Measurements from ENCODE around the gene TMEFF1.

The TMEFF1 gene

GRCh38 chr9:100580257-100580656 is 107.3 kb downstream of the TMEFF1 start:
- POLR2A ChIA-PET = no interaction called here
- no peak for TF ChIP-seq CTCF (IDR thresholded peaks at IDR 0.05; ENCODE audit: insufficient read depth, low read length, missing control alignments)
- DNase-seq (ENCODE audit: low read depth, low spot score) = no peak
- CTCF ChIA-PET = interaction anchor here (13.3 kb wide), 1 partner anchor 19 kb away, joined by 143 read pairs; no protein-coding TSS in a partner anchor
- no peak overlapping the region for H3K4me3 ChIP-seq (ENCODE audit: low read depth, low read length)

- no peak for TF ChIP-seq CTCF (IDR thresholded peaks at IDR 0.05; ENCODE audit: insufficient read depth, low read length, missing control alignments)
- ChIA-PET CTCF (interaction anchor here (0.6 to 13.3 kb wide), 4 partner anchors 8 to 75 kb away, joined by 3 to 143 read pairs (median 6); no protein-coding TSS in a partner anchor), POLR2A (no interaction called here)
- H3K4me3 ChIP-seq (ENCODE audit: low read depth, low read length) = no peak overlapping the region
- no peak for DNase-seq (ENCODE audit: low read depth, low spot score)
These were observed 108.1 kb downstream of the TMEFF1 start for GRCh38 chr9:100581081-100581480.

GRCh38 chr9:100581661-100582060 is 108.7 kb downstream of the TMEFF1 start:
- H3K4me3 ChIP-seq (ENCODE audit: low read depth, low read length) = no peak overlapping the region
- ChIA-PET CTCF (interaction anchor here (1.2 to 13.3 kb wide), 3 partner anchors 9 to 75 kb away, joined by 5 to 143 read pairs (median 7); no protein-coding TSS in a partner anchor), POLR2A (no interaction called here)
- no peak for TF ChIP-seq CTCF (IDR thresholded peaks at IDR 0.05; ENCODE audit: insufficient read depth, low read length, missing control alignments)
- DNase-seq (ENCODE audit: low read depth, low spot score) = no peak

GRCh38 chr9:100583014-100583802 is 110.3 kb downstream of the TMEFF1 start:
- POLR2A ChIA-PET = no interaction called here
- no peak for DNase-seq (ENCODE audit: low read depth, low spot score)
- TF ChIP-seq CTCF (IDR thresholded peaks at IDR 0.05; ENCODE audit: insufficient read depth, low read length, missing control alignments) = no peak
- H3K4me3 ChIP-seq (ENCODE audit: low read depth, low read length) = no peak overlapping the region
- CTCF ChIA-PET = interaction anchor here (13.3 kb wide), 1 partner anchor 16 kb away, joined by 143 read pairs; no protein-coding TSS in a partner anchor

- no peak overlapping the region for H3K4me3 ChIP-seq (ENCODE audit: low read depth, low read length)
- TF ChIP-seq CTCF (IDR thresholded peaks at IDR 0.05; ENCODE audit: insufficient read depth, low read length, missing control alignments) = no peak
- ChIA-PET POLR2A (no interaction called here), CTCF (interaction anchor here (1.7 to 13.3 kb wide), 2 partner anchors 14 to 260 kb away, joined by 5 to 143 read pairs; no protein-coding TSS in a partner anchor)
- DNase-seq (ENCODE audit: low read depth, low spot score) = no peak
These were observed 112.0 kb downstream of the TMEFF1 start for GRCh38 chr9:100584951-100585350.

GRCh38 chr9:100586093-100586492 is 113.1 kb downstream of the TMEFF1 start:
- no peak for TF ChIP-seq CTCF (IDR thresholded peaks at IDR 0.05; ENCODE audit: insufficient read depth, low read length, missing control alignments)
- H3K4me3 ChIP-seq (ENCODE audit: low read depth, low read length) = no peak overlapping the region
- CTCF ChIA-PET = interaction anchor here (0.7 to 13.3 kb wide), 2 partner anchors 10 to 13 kb away, joined by 3 to 143 read pairs; no protein-coding TSS in a partner anchor
- POLR2A ChIA-PET = no interaction called here
- DNase-seq (ENCODE audit: low read depth, low spot score) = no peak

All from AG04449 (cell line).